Coronary artery (tissue), 2 donors: ENCODE results near the gene DCTN3.

Experiments
- DNase-seq: peaks from one replicate; pipeline ENCODE4 v3.0.0-alpha.2; 2017; ENCODE audit warnings: low spot score
- H3K27ac ChIP-seq, 2 donors: fragments of 200-600 bp; sonication (generic); one replicate each; pipeline ENCODE4 v1.5.1; 2016 to 2019
- H3K4me3 ChIP-seq: fragments of 200-600 bp; sonication (generic); 2 replicates; pipeline ENCODE4 v1.5.1; 2016; ENCODE audit warnings: mild to moderate bottlenecking, moderate library complexity
- TF ChIP-seq, protein P1 (sequence below): fragments of 200-600 bp; sonication (generic); IDR thresholded peaks from one replicate; pipeline ENCODE4 v1.5.1; 2019; ENCODE audit warnings: antibody characterized with exemption

The DCTN3 gene

DNA sequence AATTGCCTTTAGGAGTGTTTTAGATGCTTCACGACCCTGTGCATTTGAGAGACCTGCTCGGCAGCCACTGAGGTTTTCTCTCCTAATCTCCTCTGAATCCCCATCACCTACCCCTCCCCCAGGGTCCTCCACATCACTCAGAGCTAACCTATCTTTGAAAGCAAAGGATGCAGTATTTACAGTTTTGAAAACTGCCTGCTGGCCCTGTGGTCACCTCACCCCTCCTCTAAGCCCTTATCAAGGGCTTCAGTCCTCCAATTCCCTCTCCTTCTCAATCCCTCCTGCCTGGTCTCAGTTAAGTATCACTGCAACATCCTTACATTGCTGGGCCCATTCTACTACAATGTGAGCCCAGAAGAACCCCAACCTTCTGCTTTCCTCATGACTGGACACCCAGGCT lies 13.0 kb downstream of the DCTN3 start:
- Histone ChIP-seq H3K4me3 (no peak overlapping the region), H3K27ac (no peak overlapping the region)
- no peak for DNase-seq
- TF ChIP-seq, protein P1, sequence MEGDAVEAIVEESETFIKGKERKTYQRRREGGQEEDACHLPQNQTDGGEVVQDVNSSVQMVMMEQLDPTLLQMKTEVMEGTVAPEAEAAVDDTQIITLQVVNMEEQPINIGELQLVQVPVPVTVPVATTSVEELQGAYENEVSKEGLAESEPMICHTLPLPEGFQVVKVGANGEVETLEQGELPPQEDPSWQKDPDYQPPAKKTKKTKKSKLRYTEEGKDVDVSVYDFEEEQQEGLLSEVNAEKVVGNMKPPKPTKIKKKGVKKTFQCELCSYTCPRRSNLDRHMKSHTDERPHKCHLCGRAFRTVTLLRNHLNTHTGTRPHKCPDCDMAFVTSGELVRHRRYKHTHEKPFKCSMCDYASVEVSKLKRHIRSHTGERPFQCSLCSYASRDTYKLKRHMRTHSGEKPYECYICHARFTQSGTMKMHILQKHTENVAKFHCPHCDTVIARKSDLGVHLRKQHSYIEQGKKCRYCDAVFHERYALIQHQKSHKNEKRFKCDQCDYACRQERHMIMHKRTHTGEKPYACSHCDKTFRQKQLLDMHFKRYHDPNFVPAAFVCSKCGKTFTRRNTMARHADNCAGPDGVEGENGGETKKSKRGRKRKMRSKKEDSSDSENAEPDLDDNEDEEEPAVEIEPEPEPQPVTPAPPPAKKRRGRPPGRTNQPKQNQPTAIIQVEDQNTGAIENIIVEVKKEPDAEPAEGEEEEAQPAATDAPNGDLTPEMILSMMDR: no peak

DNA sequence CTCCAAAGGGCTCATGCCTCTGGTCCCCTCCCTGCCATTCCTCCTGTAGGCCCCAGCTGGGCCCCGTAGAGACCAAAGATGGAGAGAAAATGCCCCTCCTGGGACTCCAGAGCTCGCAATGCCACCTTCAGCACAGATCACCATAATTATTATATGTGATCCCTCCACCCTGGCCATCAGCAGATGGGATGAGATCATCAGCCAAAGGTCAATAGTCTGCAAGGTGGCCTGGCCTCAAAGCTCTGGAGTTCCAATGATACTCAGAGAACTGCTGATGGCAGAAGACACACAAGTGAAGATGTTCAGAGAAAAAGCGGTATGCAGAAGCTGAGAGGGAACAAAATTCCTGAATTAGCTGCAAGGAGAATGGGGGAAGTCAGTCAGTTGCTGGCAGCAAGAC lies 13.4 kb downstream of the DCTN3 start:
- no peak overlapping the region for H3K27ac ChIP-seq
- TF ChIP-seq, protein P1: no peak
- H3K4me3 ChIP-seq: no peak overlapping the region
- no peak for DNase-seq

DNA sequence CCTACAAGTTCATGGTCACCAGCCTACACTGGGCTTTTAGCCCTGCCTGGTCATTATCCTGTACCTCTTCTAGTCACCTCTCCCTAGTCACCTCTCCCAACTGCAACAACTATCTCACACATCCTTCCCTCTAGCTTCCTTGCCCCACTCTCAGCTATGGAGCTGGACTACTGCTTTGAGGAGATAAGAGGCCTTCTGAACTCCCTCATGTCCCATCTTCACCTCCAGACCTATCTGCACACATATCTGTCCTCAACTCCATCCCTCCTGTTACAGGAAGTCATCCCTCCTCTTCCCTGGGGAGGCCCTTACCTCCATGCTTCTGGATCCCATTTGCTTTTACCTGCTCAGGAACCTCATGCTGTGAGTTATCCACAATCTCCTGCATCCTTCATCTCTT lies 14.1 kb downstream of the DCTN3 start:
- no peak overlapping the region for H3K4me3 ChIP-seq
- TF ChIP-seq, protein P1: no peak
- no peak overlapping the region for H3K27ac ChIP-seq
- DNase-seq: no peak

DNA sequence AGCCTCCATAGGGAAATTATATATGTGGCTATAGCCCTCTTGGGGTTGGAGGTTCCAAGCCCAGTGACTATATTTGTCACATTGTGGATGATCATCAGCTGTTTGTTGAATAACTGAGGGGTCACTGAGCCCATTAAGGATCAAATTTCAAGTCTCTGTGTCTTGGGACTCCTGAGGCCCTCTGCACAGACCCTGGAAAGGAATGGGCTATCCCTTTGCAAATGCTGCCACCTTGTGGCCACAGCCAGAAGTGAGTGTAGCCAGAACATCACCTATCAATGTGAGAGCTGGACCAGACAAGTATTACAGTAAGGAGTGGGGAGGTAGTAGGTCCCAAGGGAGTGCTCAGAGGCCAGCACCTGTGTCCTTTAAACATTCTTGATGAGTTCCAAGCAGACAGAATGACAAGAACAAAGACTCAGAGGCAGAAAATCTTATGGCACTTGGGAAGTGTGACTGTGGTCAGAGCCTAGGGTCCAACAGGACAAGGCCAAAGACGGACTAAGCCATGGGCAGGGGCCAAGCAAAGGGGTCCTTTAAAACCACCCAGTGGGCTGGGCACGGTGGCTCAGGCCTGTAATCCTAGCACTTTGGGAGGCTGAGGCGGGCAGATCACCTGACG lies 16.6 kb downstream of the DCTN3 start:
- TF ChIP-seq, protein P1: peak; percentile 77
- Histone ChIP-seq H3K4me3 (no peak overlapping the region), H3K27ac (no peak overlapping the region)
- no peak for DNase-seq

DNA sequence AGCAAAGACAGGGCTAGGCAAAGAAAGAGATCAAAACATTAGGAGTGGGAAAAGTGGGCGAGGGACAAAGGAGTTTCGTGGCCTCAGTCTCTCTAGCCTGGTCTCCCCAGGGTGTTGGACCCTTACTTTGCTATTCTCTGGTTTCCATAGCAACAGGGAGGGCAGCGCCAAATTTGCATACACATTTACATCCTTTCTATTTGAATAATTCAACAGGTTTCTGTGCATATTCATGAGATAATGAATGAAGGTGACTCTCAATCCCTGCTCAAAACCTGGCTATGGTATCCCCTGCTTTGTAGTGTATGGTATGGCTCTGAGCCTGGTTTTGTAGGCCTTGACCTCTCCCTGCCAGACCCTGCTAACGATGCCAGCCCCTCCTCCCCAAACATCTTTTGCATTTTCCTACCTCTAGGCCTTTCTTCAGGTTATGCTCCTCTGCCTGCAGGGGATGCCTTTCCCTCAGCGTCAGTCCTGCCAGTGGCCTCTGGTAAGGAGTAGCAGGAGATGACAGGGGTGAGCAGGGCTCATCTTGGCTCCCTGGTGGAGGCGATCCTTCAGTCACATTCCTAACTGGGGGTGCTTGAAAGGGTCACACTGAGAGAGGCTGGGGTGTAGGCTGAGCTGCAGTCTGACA lies 18.2 kb downstream of the DCTN3 start:
- no peak for DNase-seq
- H3K4me3 ChIP-seq: no peak overlapping the region
- no peak overlapping the region for H3K27ac ChIP-seq
- TF ChIP-seq, protein P1: no peak

DNA sequence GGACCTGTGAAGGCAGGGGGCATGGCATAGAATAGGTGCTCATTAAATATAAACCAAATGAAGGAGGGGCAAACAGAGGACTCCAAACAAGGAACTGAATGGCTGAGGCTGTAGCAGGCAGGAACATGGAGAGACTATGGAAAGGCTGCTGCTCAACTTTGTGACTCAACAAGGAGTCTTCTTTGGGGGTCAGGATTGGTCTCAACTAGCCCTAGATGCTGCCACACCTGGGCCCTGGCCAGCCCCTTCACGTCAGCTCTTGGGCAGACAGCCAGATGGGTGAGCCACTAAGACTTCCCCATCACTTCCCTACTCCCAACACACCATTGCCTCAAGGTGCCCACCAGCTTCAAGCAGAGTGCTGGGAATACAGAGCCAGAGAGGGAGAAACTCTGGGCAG lies 19.4 kb downstream of the DCTN3 start:
- no peak for DNase-seq
- TF ChIP-seq, protein P1: no peak
- no peak overlapping the region for H3K27ac ChIP-seq
- H3K4me3 ChIP-seq: no peak overlapping the region

DNA sequence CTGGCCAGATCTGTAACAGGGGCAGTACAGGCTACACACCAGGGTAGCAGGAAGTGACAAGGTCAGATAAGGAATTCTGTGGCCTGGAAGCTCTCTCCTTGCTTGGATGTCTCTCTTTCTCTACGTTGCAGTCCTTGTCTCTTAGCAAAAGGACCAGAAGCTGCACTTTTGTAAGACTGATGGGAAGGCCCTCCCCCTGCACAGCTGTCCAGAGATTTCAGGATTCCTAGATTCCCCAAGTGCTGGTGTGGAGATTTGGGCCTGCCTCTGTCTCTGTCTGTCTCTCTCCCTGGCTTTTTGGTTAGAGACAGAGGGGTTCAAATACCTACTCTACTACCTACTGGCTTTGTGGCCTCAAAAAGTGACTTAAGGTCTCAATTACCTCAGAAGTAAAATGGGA lies 20.7 kb downstream of the DCTN3 start:
- H3K4me3 ChIP-seq: no peak overlapping the region
- no peak overlapping the region for H3K27ac ChIP-seq
- TF ChIP-seq, protein P1: no peak
- DNase-seq: no peak
